ENCODE data around the gene SMARCE1.

DNA sequence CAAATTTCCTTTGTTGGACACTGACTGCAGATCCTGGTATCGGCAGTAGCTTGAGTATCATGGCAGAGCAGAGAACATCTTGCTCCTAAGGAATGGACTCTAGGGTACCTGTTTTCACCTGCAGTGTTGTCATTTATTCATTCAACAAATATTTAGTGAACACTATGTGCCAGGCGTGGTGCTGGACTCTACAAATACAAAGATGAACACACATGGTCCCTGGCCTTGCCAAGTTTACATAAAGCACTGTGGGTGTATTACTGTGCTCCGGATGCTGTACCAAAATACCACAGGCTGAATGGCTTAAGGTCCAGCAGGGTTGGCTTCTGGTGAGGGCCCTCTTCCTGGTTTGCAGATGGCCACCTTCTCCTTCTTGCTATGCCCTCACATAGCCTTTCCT is 68.1 kb downstream of the SMARCE1 start:
- no peak for TF ChIP-seq JUNB (CRISPR knock-in tag; conservative IDR thresholded peaks at IDR 0.05)
- TF ChIP-seq TAF1 (IDR thresholded peaks at IDR 0.05; ENCODE audit: control insufficient read depth, extremely low read depth, insufficient read depth, low read length, severe bottlenecking): no peak
- TF ChIP-seq FOXP1 (CRISPR knock-in tag; IDR thresholded peaks at IDR 0.05): no peak
- TF ChIP-seq, protein P1, sequence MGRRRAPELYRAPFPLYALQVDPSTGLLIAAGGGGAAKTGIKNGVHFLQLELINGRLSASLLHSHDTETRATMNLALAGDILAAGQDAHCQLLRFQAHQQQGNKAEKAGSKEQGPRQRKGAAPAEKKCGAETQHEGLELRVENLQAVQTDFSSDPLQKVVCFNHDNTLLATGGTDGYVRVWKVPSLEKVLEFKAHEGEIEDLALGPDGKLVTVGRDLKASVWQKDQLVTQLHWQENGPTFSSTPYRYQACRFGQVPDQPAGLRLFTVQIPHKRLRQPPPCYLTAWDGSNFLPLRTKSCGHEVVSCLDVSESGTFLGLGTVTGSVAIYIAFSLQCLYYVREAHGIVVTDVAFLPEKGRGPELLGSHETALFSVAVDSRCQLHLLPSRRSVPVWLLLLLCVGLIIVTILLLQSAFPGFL (CRISPR knock-in tag; IDR thresholded peaks at IDR 0.05): no peak
